HL-60 (cell line): ENCODE results near the gene NRXN3.

Source experiments
- DNase-seq, 2 experiments: peaks; one replicate each; pipeline ENCODE4 v3.0.0-alpha.2; 2010 to 2020; ENCODE audit warnings: low read depth in 1 of 2, low spot score in 1 of 2
- H3K27ac ChIP-seq: fragments of 250-450 bp; sonication (Bioruptor Pico); replicated peaks from 2 replicates; pipeline ENCODE4 v1.5.1; 2020; ENCODE audit warnings: mild to moderate bottlenecking, moderate library complexity
- H3K27me3 ChIP-seq: fragments of 250-450 bp; sonication (Bioruptor Pico); 2 replicates; pipeline ENCODE4 v1.5.1; 2021; ENCODE audit warnings: mild to moderate bottlenecking, moderate library complexity; ENCODE audit not compliant: insufficient read depth, poor library complexity, severe bottlenecking
- H3K4me3 ChIP-seq: replicated peaks from 2 replicates; pipeline ENCODE4 v1.5.1; 2011; ENCODE audit warnings: mild to moderate bottlenecking, control low read depth, low read length; ENCODE audit not compliant: insufficient read depth
- CTCF ChIP-seq: IDR thresholded peaks from one replicate; pipeline ENCODE4 v1.5.1; 2011; ENCODE audit warnings: low read length, control low read depth, inconsistent platforms; ENCODE audit not compliant: insufficient read depth
- GABPA ChIP-seq: IDR thresholded peaks from 2 replicates; pipeline ENCODE4 v1.6.1; 2012; ENCODE audit warnings: low read depth
- POLR2AphosphoS5 ChIP-seq: IDR thresholded peaks from 2 replicates; pipeline ENCODE4 v1.6.1; 2012; ENCODE audit warnings: low read depth
- REST ChIP-seq: IDR thresholded peaks from 2 replicates; pipeline ENCODE4 v1.6.1; 2012; ENCODE audit warnings: low read depth; ENCODE audit not compliant: insufficient replicate concordance
- SPI1 ChIP-seq: IDR thresholded peaks from 2 replicates; pipeline ENCODE4 v1.6.1; 2012; ENCODE audit warnings: low read depth, mild to moderate bottlenecking, borderline replicate concordance

The NRXN3 gene

GRCh38 chr14:79328863-79329262, 1158.7 kb downstream of the NRXN3 start:
- TF ChIP-seq CTCF (no peak), SPI1 (no peak), POLR2AphosphoS5 (no peak), REST (no peak), GABPA (no peak)
- Histone ChIP-seq H3K4me3 (no peak overlapping the region), H3K27ac (no peak overlapping the region), H3K27me3 (no peaks in the 10 kb centered on the region)
- DNase-seq: no peak

GRCh38 chr14:79331830-79332229, 1161.7 kb downstream of the NRXN3 start:
- no peak overlapping the region for H3K4me3 ChIP-seq
- TF ChIP-seq POLR2AphosphoS5 (no peak), SPI1 (no peak), REST (no peak), CTCF (no peak), GABPA (no peak)
- no peak for DNase-seq
- no peak overlapping the region for H3K27ac ChIP-seq
- no peaks in the 10 kb centered on the region for H3K27me3 ChIP-seq

- no peak for DNase-seq
- Histone ChIP-seq H3K4me3 (no peak overlapping the region), H3K27ac (no peak overlapping the region), H3K27me3 (no peaks in the 10 kb centered on the region)
- TF ChIP-seq POLR2AphosphoS5: no peak
- no peak for TF ChIP-seq CTCF
- no peak for TF ChIP-seq SPI1
- TF ChIP-seq GABPA: no peak
- no peak for TF ChIP-seq REST
These were observed 1162.5 kb downstream of the NRXN3 start for GRCh38 chr14:79332504-79333197.
